ENCODE measurements around the gene ZNF577. TPM values are rescaled to one million over a fixed set of nuclear protein-coding genes. Genes with fewer than 3 reads are reported as not detected.

Gene ZNF577
- total and polyA plus RNA-seq, 2 experiments from 2014 or later, result 7.4 to 16.3 TPM

GRCh38 chr19:51837145-51837544 lies 50.6 kb downstream of the ZNF577 start:
- Histone ChIP-seq H4K20me1 (ENCODE audit: insufficient read depth, poor library complexity, severe bottlenecking) (no peaks in the 10 kb centered on the region), H3K4me1 (ENCODE audit: insufficient read depth) (no peaks in the 10 kb centered on the region)

GRCh38 chr19:51830274-51830673 lies 57.5 kb downstream of the ZNF577 start:
- Histone ChIP-seq H3K4me3 (no peak overlapping the region), H3K9me2 (replicated peaks; ENCODE audit: insufficient read depth) (no peaks in the 10 kb centered on the region), H3K79me2 (no peaks in the 10 kb centered on the region), H3K4me2 (no peak overlapping the region), H3K9me3 (ENCODE audit: low read depth) (no peaks in the 10 kb centered on the region), H2AFZ (no peak overlapping the region), H3K36me3 (replicated peaks; ENCODE audit: insufficient read depth, low read depth) (no peaks in the 10 kb centered on the region), H3K4me1 (ENCODE audit: insufficient read depth) (no peaks in the 10 kb centered on the region), H3K27me3 (no peaks in the 10 kb centered on the region), H4K20me1 (ENCODE audit: insufficient read depth, poor library complexity, severe bottlenecking) (no peaks in the 10 kb centered on the region), H3K27ac (no peak overlapping the region)
- TF ChIP-seq CTCF (IDR thresholded peaks at IDR 0.05; ENCODE audit: poor library complexity) (no peak), EZH2 (IDR thresholded peaks at IDR 0.05; ENCODE audit: borderline replicate concordance) (no peak), EZH2phosphoT487 (IDR thresholded peaks at IDR 0.05; ENCODE audit: low read depth, severe bottlenecking, unreplicated experiment) (no peak)
- 90% methylated on average over 2 of the region's 2 CpGs for WGBS (ENCODE audit: low lambda C conversion rate, missing lambda C conversion rate)
- no peak for DNase-seq (ENCODE audit: low spot score)

More at GRCh38 chr19:51837145-51837544, 50.6 kb downstream of the ZNF577 start:
- Histone ChIP-seq H2AFZ (no peak overlapping the region), H3K9me2 (replicated peaks; ENCODE audit: insufficient read depth) (no peaks in the 10 kb centered on the region), H3K9me3 (ENCODE audit: low read depth) (no peaks in the 10 kb centered on the region), H3K27ac (no peak overlapping the region), H3K79me2 (no peaks in the 10 kb centered on the region), H3K4me2 (no peak overlapping the region), H3K36me3 (replicated peaks; ENCODE audit: insufficient read depth, low read depth) (no peaks in the 10 kb centered on the region), H3K4me3 (no peak overlapping the region), H3K27me3 (no peaks in the 10 kb centered on the region)
- 92% methylated on average over 2 of the region's 2 CpGs for WGBS (ENCODE audit: low lambda C conversion rate, missing lambda C conversion rate)
- DNase-seq (ENCODE audit: low spot score), result no peak
- no peak for TF ChIP-seq EZH2 (IDR thresholded peaks at IDR 0.05; ENCODE audit: borderline replicate concordance)
- TF ChIP-seq CTCF (IDR thresholded peaks at IDR 0.05; ENCODE audit: poor library complexity), result no peak
- TF ChIP-seq EZH2phosphoT487 (IDR thresholded peaks at IDR 0.05; ENCODE audit: low read depth, severe bottlenecking, unreplicated experiment), result no peak

- Histone ChIP-seq H3K36me3 (replicated peaks; ENCODE audit: insufficient read depth, low read depth) (no peaks in the 10 kb centered on the region), H3K27ac (no peak overlapping the region), H3K4me3 (no peak overlapping the region), H3K4me2 (no peak overlapping the region), H3K79me2 (no peaks in the 10 kb centered on the region), H2AFZ (no peak overlapping the region), H3K4me1 (ENCODE audit: insufficient read depth) (no peaks in the 10 kb centered on the region), H3K27me3 (no peaks in the 10 kb centered on the region), H3K9me2 (replicated peaks; ENCODE audit: insufficient read depth) (no peaks in the 10 kb centered on the region), H3K9me3 (ENCODE audit: low read depth) (no peaks in the 10 kb centered on the region), H4K20me1 (ENCODE audit: insufficient read depth, poor library complexity, severe bottlenecking) (no peaks in the 10 kb centered on the region)
- DNase-seq (ENCODE audit: low spot score), result no peak
- TF ChIP-seq EZH2 (IDR thresholded peaks at IDR 0.05; ENCODE audit: borderline replicate concordance), result no peak
- TF ChIP-seq CTCF (IDR thresholded peaks at IDR 0.05; ENCODE audit: poor library complexity), result no peak
- TF ChIP-seq EZH2phosphoT487 (IDR thresholded peaks at IDR 0.05; ENCODE audit: low read depth, severe bottlenecking, unreplicated experiment), result no peak
- 93% methylated on average over 13 of the region's 13 CpGs for WGBS (ENCODE audit: low lambda C conversion rate, missing lambda C conversion rate)
Observed at GRCh38 chr19:51824281-51825005, 63.3 kb downstream of the ZNF577 start.
